ENCODE data around the gene SLX9.

DNA sequence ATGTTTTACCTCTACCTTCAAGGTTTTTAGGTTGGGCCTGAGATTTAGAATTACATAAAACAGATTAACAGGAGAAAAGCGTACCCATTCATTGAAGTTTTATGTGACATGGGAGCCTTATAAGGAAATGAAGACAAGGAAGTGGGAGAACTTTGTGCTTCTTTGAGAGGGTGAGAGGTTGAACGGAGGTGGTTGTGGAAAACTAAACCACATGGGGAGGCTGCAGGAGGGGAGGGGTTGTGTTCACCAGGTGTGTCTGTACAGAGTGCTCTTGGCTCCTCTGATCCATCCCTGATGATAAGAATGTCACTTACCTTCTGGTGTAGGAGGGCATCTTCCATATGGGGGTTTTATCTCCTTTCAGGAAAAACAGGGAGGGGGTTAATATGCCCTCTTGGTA is 2.7 kb downstream of the SLX9 start:
- TF ChIP-seq CTCF (IDR thresholded peaks at IDR 0.05; ENCODE audit: borderline replicate concordance, extremely low read depth, low read length, poor library complexity, severe bottlenecking) (no peak), EZH2 (IDR thresholded peaks at IDR 0.05; ENCODE audit: borderline replicate concordance, low read depth, low read length, severe bottlenecking) (no peak)

All from DND-41 (cell line).